HCT116 (cell line): ENCODE results near the gene FAM131C.

Experiments
- RAD21 ChIP-seq: IDR thresholded peaks from 2 replicates; pipeline ENCODE4 v1.6.1; 2012; ENCODE audit warnings: low read depth, mild to moderate bottlenecking
- TF ChIP-seq, protein P1 (sequence below): IDR thresholded peaks from 2 replicates; pipeline ENCODE4 v1.6.1; 2012
- TF ChIP-seq, protein P2 (sequence below), 3 experiments: fragments of 200-600 bp in 1 of 3; sonication (generic) in 1 of 3; IDR thresholded peaks in 2 of 3; conservative IDR thresholded peaks in 1 of 3; 2 replicates each; pipeline ENCODE4 v1.5.1; 2012 to 2017; ENCODE audit warnings: low read depth in 2 of 3, low read length in 2 of 3, antibody characterized with exemption in 1 of 3, borderline replicate concordance in 1 of 3, control low read depth in 1 of 3, mild to moderate bottlenecking in 1 of 3, mixed read lengths in 1 of 3, mixed run types in 1 of 3, moderate library complexity in 1 of 3; ENCODE audit not compliant: insufficient read depth in 1 of 3

DNA sequence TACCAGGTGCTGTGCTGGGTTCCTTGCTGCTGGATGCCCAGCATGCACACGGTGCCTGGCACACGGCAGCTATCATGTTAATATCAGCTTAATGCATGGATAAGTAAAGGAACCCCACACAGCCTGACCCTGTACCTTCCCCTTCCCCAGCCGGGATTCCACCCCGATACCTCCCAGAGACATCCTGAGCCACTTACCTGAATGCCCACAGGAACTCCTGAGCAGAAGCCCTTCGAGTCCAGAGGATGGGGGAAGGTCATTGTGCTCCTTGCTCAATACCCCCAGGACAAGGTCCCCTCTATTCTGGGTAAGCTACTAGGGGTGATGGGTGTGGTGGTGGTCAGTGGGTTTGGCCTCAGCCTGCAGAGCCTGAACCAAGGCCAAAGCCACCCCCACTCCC, 1.4 kb downstream of the FAM131C start:
- TF ChIP-seq, protein P1, sequence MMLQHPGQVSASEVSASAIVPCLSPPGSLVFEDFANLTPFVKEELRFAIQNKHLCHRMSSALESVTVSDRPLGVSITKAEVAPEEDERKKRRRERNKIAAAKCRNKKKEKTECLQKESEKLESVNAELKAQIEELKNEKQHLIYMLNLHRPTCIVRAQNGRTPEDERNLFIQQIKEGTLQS, result no peak
- TF ChIP-seq, protein P2, sequence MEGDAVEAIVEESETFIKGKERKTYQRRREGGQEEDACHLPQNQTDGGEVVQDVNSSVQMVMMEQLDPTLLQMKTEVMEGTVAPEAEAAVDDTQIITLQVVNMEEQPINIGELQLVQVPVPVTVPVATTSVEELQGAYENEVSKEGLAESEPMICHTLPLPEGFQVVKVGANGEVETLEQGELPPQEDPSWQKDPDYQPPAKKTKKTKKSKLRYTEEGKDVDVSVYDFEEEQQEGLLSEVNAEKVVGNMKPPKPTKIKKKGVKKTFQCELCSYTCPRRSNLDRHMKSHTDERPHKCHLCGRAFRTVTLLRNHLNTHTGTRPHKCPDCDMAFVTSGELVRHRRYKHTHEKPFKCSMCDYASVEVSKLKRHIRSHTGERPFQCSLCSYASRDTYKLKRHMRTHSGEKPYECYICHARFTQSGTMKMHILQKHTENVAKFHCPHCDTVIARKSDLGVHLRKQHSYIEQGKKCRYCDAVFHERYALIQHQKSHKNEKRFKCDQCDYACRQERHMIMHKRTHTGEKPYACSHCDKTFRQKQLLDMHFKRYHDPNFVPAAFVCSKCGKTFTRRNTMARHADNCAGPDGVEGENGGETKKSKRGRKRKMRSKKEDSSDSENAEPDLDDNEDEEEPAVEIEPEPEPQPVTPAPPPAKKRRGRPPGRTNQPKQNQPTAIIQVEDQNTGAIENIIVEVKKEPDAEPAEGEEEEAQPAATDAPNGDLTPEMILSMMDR (IDR thresholded peaks at IDR 0.05 in 2 of 3, conservative IDR thresholded peaks at IDR 0.05 in 1 of 3; ENCODE audit: borderline replicate concordance in 1 of 3, insufficient read depth in 1 of 3, low read depth in 2 of 3, low read length in 2 of 3), result no peak
- no peak for TF ChIP-seq RAD21
